Nephron (organoid): ENCODE data around the gene KRTAP15-1.

Source experiments
- H3K27ac Mint-ChIP-seq, 3 experiments: 2 replicates each; pipeline ENCODE4 v1.8.0; 2020; ENCODE audit warnings: mixed read lengths in 3 of 3, mild to moderate bottlenecking in 2 of 3, moderate library complexity in 1 of 3
- H3K27me3 Mint-ChIP-seq: 2 replicates; pipeline ENCODE4 v1.8.0; 2021; ENCODE audit warnings: low read depth, mild to moderate bottlenecking, moderate library complexity, mixed read lengths
- H3K36me3 Mint-ChIP-seq: 2 replicates; pipeline ENCODE4 v1.8.0; 2020; ENCODE audit warnings: low read depth, mixed read lengths
- H3K4me1 Mint-ChIP-seq: 2 replicates; pipeline ENCODE4 v1.8.0; 2020; ENCODE audit warnings: mixed read lengths
- H3K4me3 Mint-ChIP-seq, 3 experiments: 2 replicates each; pipeline ENCODE4 v1.8.0; 2020; ENCODE audit warnings: mild to moderate bottlenecking in 3 of 3, mixed read lengths in 3 of 3, moderate library complexity in 2 of 3
- H3K9me3 Mint-ChIP-seq: 2 replicates; pipeline ENCODE4 v1.8.0; 2020; ENCODE audit warnings: mixed read lengths
- CTCF ChIP-seq, 3 experiments: fragments of 200-600 bp; sonication (generic); IDR thresholded peaks; one replicate each; pipeline ENCODE4 v1.5.0; 2021; ENCODE audit warnings: antibody characterized with exemption in 3 of 3; ENCODE audit not compliant: unreplicated experiment in 3 of 3

Gene KRTAP15-1

GRCh38 chr21:30425826-30426225 is 14.2 kb upstream of the KRTAP15-1 start, which contains the start of gene KRTAP13-3:
KRTAP13-3 (minus strand) TSS chr21:30425926; CDS start chr21:30425912, 14 bp downstream.
- H3K36me3 Mint-ChIP-seq = no peaks in the 10 kb centered on the region
- no peaks in the 10 kb centered on the region for H3K4me1 Mint-ChIP-seq
- TF ChIP-seq CTCF (IDR thresholded peaks at IDR 0.05; ENCODE audit: unreplicated experiment in 3 of 3) = no peak
- no peaks in the 10 kb centered on the region for H3K9me3 Mint-ChIP-seq
- H3K27ac Mint-ChIP-seq = no peak within 1 kb of the TSS
- H3K27me3 Mint-ChIP-seq = no peaks in the 10 kb centered on the region
- no peak within 1 kb of the TSS for H3K4me3 Mint-ChIP-seq

- H3K4me3 Mint-ChIP-seq = no peak overlapping the region
- H3K36me3 Mint-ChIP-seq = no peaks in the 10 kb centered on the region
- no peak for TF ChIP-seq CTCF (IDR thresholded peaks at IDR 0.05; ENCODE audit: unreplicated experiment in 3 of 3)
- no peaks in the 10 kb centered on the region for H3K27me3 Mint-ChIP-seq
- H3K4me1 Mint-ChIP-seq = no peaks in the 10 kb centered on the region
- H3K9me3 Mint-ChIP-seq = no peaks in the 10 kb centered on the region
- H3K27ac Mint-ChIP-seq = no peak overlapping the region
These were observed 13.3 kb upstream of the KRTAP15-1 start for GRCh38 chr21:30426731-30427130.

- peaks cover 3% of the 10 kb centered on the region for H3K27me3 Mint-ChIP-seq
- no peak within 1 kb of the TSS for H3K27ac Mint-ChIP-seq
- H3K36me3 Mint-ChIP-seq = no peaks in the 10 kb centered on the region
- TF ChIP-seq CTCF (IDR thresholded peaks at IDR 0.05; ENCODE audit: unreplicated experiment in 3 of 3) = no peak
- no peak within 1 kb of the TSS for H3K4me3 Mint-ChIP-seq
- H3K9me3 Mint-ChIP-seq = no peaks in the 10 kb centered on the region
- no peaks in the 10 kb centered on the region for H3K4me1 Mint-ChIP-seq
These were observed 9.9 kb upstream of the KRTAP15-1 start, which contains the start of gene KRTAP13-4 for GRCh38 chr21:30430170-30430655. KRTAP13-4 (plus strand) TSS chr21:30430220; CDS start chr21:30430276, 56 bp downstream.

GRCh38 chr21:30434033-30434631 is 5.9 kb upstream of the KRTAP15-1 start:
- H3K4me1 Mint-ChIP-seq = no peaks in the 10 kb centered on the region
- no peak overlapping the region for H3K4me3 Mint-ChIP-seq
- H3K36me3 Mint-ChIP-seq = no peaks in the 10 kb centered on the region
- no peaks in the 10 kb centered on the region for H3K9me3 Mint-ChIP-seq
- H3K27me3 Mint-ChIP-seq = peaks cover 3% of the 10 kb centered on the region
- no peak overlapping the region for H3K27ac Mint-ChIP-seq
- TF ChIP-seq CTCF (IDR thresholded peaks at IDR 0.05; ENCODE audit: unreplicated experiment in 3 of 3) = peak; percentile 9 to 42 (median 36)

GRCh38 chr21:30437010-30437565 is 3.0 kb upstream of the KRTAP15-1 start:
- Mint-ChIP-seq H3K27ac (no peak overlapping the region), H3K36me3 (no peaks in the 10 kb centered on the region), H3K9me3 (no peaks in the 10 kb centered on the region), H3K27me3 (peaks cover 3% of the 10 kb centered on the region), H3K4me3 (no peak overlapping the region), H3K4me1 (no peaks in the 10 kb centered on the region)
- TF ChIP-seq CTCF (IDR thresholded peaks at IDR 0.05; ENCODE audit: unreplicated experiment in 3 of 3) = no peak

- no peaks in the 10 kb centered on the region for H3K9me3 Mint-ChIP-seq
- no peak overlapping the region for H3K4me3 Mint-ChIP-seq
- no peaks in the 10 kb centered on the region for H3K36me3 Mint-ChIP-seq
- TF ChIP-seq CTCF (IDR thresholded peaks at IDR 0.05; ENCODE audit: unreplicated experiment in 3 of 3) = no peak
- no peaks in the 10 kb centered on the region for H3K4me1 Mint-ChIP-seq
- H3K27me3 Mint-ChIP-seq = no peaks in the 10 kb centered on the region
- H3K27ac Mint-ChIP-seq = no peak overlapping the region
These were observed 3.2 kb downstream of the KRTAP15-1 start for GRCh38 chr21:30443226-30443625.
